Ectodermal cell (in vitro differentiated cells): ENCODE results near the gene UTP25.

Source experiments
- H3K27ac ChIP-seq: 2 replicates; pipeline ENCODE4 v1.7.0; 2013; ENCODE audit warnings: mild to moderate bottlenecking, low read depth, low read length; ENCODE audit not compliant: insufficient read depth, poor library complexity, severe bottlenecking
- H3K27me3 ChIP-seq: 2 replicates; pipeline ENCODE4 v1.7.0; 2013; ENCODE audit warnings: mild to moderate bottlenecking, low read length; ENCODE audit not compliant: insufficient read depth, control insufficient read depth, poor library complexity, severe bottlenecking
- H3K36me3 ChIP-seq: one replicate; pipeline ENCODE4 v1.7.0; 2013; ENCODE audit warnings: low read length; ENCODE audit not compliant: control insufficient read depth, insufficient read depth
- H3K4me1 ChIP-seq: one replicate; pipeline ENCODE4 v1.7.0; 2013; ENCODE audit warnings: low read length; ENCODE audit not compliant: control insufficient read depth, insufficient read depth
- H3K4me3 ChIP-seq: 2 replicates; pipeline ENCODE4 v1.7.0; 2013; ENCODE audit warnings: low read depth, low read length, control low read depth; ENCODE audit not compliant: insufficient read depth
- H3K9me3 ChIP-seq: 2 replicates; pipeline ENCODE4 v1.7.0; 2013; ENCODE audit warnings: mild to moderate bottlenecking, low read length, moderate library complexity; ENCODE audit not compliant: control insufficient read depth
- WGBS, 2 experiments: methylation state at CpG; one replicate each; pipeline ENCODE4 v1.1.7; 2013; ENCODE audit warnings: missing lambda C conversion rate in 2 of 2; 5-methylcytosine and 5-hydroxymethylcytosine counted together

The UTP25 gene

GRCh38 chr1:209838537-209838936 lies 10.8 kb downstream of the UTP25 start:
- Histone ChIP-seq H3K27ac (no peak overlapping the region), H3K4me3 (no peak overlapping the region), H3K36me3 (peaks cover 59% of the 10 kb centered on the region), H3K4me1 (no peaks in the 10 kb centered on the region), H3K9me3 (no peaks in the 10 kb centered on the region), H3K27me3 (no peaks in the 10 kb centered on the region)
- 96% methylated on average over 6 of the region's 6 CpGs for WGBS, 2 experiments

GRCh38 chr1:209839875-209840546 lies 12.2 kb downstream of the UTP25 start:
- H3K36me3 ChIP-seq = peaks cover 52% of the 10 kb centered on the region
- H3K4me1 ChIP-seq = no peaks in the 10 kb centered on the region
- H3K27ac ChIP-seq = no peak overlapping the region
- no peaks in the 10 kb centered on the region for H3K9me3 ChIP-seq
- no peak overlapping the region for H3K4me3 ChIP-seq
- 91 to 92% methylated on average over 5 of the region's 5 CpGs for WGBS, 2 experiments
- H3K27me3 ChIP-seq = no peaks in the 10 kb centered on the region

GRCh38 chr1:209840611-209841010 lies 12.8 kb downstream of the UTP25 start:
- H3K4me1 ChIP-seq = no peaks in the 10 kb centered on the region
- H3K9me3 ChIP-seq = no peaks in the 10 kb centered on the region
- WGBS, 2 experiments = 89 to 96% methylated on average over 5 of the region's 5 CpGs
- peaks cover 52% of the 10 kb centered on the region for H3K36me3 ChIP-seq
- H3K4me3 ChIP-seq = no peak overlapping the region
- H3K27me3 ChIP-seq = no peaks in the 10 kb centered on the region
- no peak overlapping the region for H3K27ac ChIP-seq

- Histone ChIP-seq H3K9me3 (no peaks in the 10 kb centered on the region), H3K4me1 (no peaks in the 10 kb centered on the region), H3K4me3 (no peak overlapping the region), H3K36me3 (peaks cover 29% of the 10 kb centered on the region), H3K27ac (no peak overlapping the region), H3K27me3 (no peaks in the 10 kb centered on the region)
- WGBS, 2 experiments = 94 to 96% methylated on average over 5 to 6 of the region's 6 CpGs
Observed at GRCh38 chr1:209844695-209845407, 17.1 kb downstream of the UTP25 start.

- Histone ChIP-seq H3K36me3 (peaks cover 26% of the 10 kb centered on the region), H3K4me1 (no peaks in the 10 kb centered on the region), H3K27me3 (no peaks in the 10 kb centered on the region), H3K9me3 (no peaks in the 10 kb centered on the region), H3K4me3 (no peak overlapping the region), H3K27ac (no peak overlapping the region)
- WGBS, 2 experiments = 91 to 94% methylated on average over 1 of the region's 1 CpG
Observed at GRCh38 chr1:209845408-209845725, 17.6 kb downstream of the UTP25 start.

GRCh38 chr1:209849388-209849787 lies 21.6 kb downstream of the UTP25 start:
- Histone ChIP-seq H3K27me3 (no peaks in the 10 kb centered on the region), H3K27ac (no peak overlapping the region), H3K9me3 (no peaks in the 10 kb centered on the region), H3K4me1 (no peaks in the 10 kb centered on the region), H3K36me3 (peaks cover 23% of the 10 kb centered on the region), H3K4me3 (no peak overlapping the region)
- WGBS, 2 experiments = 93 to 96% methylated on average over 5 of the region's 5 CpGs

- Histone ChIP-seq H3K9me3 (no peaks in the 10 kb centered on the region), H3K27ac (no peak overlapping the region), H3K4me1 (no peaks in the 10 kb centered on the region), H3K4me3 (no peak overlapping the region), H3K36me3 (peaks cover 23% of the 10 kb centered on the region), H3K27me3 (no peaks in the 10 kb centered on the region)
- WGBS, 2 experiments = 62 to 68% methylated on average over 6 of the region's 6 CpGs
Observed at GRCh38 chr1:209850342-209850979, 22.7 kb downstream of the UTP25 start.

GRCh38 chr1:209853676-209854075 lies 25.9 kb downstream of the UTP25 start:
- H3K4me3 ChIP-seq = no peak overlapping the region
- H3K4me1 ChIP-seq = no peaks in the 10 kb centered on the region
- no peaks in the 10 kb centered on the region for H3K27me3 ChIP-seq
- H3K9me3 ChIP-seq = no peaks in the 10 kb centered on the region
- WGBS, 2 experiments = 94 to 99% methylated on average over 2 of the region's 2 CpGs
- H3K27ac ChIP-seq = no peak overlapping the region
- H3K36me3 ChIP-seq = peaks cover 17% of the 10 kb centered on the region

- Histone ChIP-seq H3K27me3 (no peaks in the 10 kb centered on the region), H3K36me3 (peaks cover 17% of the 10 kb centered on the region), H3K9me3 (no peaks in the 10 kb centered on the region), H3K4me1 (no peaks in the 10 kb centered on the region), H3K27ac (no peak overlapping the region), H3K4me3 (no peak overlapping the region)
- 95 to 96% methylated on average over 3 of the region's 3 CpGs for WGBS, 2 experiments
Observed at GRCh38 chr1:209854196-209854595, 26.4 kb downstream of the UTP25 start.

- H3K4me3 ChIP-seq = no peak overlapping the region
- no peaks in the 10 kb centered on the region for H3K4me1 ChIP-seq
- WGBS, 2 experiments = 93 to 95% methylated on average over 8 of the region's 8 CpGs
- no peaks in the 10 kb centered on the region for H3K27me3 ChIP-seq
- peaks cover 17% of the 10 kb centered on the region for H3K36me3 ChIP-seq
- H3K27ac ChIP-seq = no peak overlapping the region
- no peaks in the 10 kb centered on the region for H3K9me3 ChIP-seq
Observed at GRCh38 chr1:209855006-209855405, 27.2 kb downstream of the UTP25 start.
